NCI-H2227 (cell line): ENCODE data around the gene WWOX.

Experiments used
- DNase-seq: peaks from one replicate; lab custom pipeline; 2025; ENCODE audit not compliant: unreplicated experiment; lab: John Stamatoyannopoulos, UW

The WWOX gene

DNA sequence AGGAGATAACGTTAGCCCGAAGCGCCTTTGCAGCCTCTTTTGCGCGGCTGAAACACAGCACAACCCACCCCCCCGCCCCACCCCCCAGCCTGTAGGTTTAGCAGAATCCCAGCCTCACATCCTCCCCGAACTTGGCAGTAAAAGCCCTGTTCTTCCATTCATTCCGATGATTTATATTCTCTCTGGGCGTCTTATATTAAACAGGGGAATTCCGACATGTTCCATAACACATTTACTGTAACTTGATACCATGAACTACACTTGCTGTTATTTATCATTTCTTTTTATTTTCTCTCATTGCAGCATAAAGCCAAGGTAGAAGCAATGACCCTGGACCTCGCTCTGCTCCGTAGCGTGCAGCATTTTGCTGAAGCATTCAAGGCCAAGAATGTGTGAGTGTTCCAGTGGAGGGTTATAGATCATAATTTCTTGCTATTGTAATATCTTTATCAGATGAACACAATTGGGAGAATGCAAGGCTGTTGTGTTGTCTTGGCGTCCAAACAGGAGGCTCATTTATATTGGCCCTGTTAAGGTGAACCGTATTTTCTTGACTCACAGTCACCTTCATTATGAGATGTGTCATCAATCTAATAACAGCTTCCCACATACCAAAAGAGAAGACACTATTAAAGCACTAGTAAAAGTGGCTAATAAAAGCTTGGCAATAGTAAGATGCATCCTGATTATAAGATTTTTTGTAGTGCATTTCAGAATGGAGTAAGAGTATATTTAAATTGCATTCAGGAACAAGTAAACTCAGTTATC is 287.3 kb downstream of the WWOX start:
- DNase-seq = peak; percentile 22

GRCh38 chr16:78389009-78389498 is 289.6 kb downstream of the WWOX start:
- DNase-seq = no peak

DNA sequence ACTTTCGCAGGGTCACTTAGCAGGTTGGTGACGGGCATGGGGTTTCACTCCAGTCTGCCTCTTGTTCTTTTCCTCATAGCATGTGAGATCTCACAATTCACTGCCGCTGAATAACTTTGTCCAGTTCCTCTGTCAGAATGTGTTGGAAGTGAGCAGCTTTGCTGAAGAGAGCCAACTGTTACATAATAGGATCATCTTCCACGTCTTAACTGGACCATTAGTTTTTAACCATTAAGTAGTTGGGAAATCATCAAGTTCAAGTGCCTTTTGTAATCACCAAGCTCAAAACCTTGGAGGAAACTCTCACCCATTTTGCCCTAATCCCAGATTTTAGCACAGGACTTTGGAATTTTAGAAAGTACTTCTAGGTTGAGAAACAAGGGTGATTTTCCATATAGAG is 290.6 kb downstream of the WWOX start:
- DNase-seq = no peak

DNA sequence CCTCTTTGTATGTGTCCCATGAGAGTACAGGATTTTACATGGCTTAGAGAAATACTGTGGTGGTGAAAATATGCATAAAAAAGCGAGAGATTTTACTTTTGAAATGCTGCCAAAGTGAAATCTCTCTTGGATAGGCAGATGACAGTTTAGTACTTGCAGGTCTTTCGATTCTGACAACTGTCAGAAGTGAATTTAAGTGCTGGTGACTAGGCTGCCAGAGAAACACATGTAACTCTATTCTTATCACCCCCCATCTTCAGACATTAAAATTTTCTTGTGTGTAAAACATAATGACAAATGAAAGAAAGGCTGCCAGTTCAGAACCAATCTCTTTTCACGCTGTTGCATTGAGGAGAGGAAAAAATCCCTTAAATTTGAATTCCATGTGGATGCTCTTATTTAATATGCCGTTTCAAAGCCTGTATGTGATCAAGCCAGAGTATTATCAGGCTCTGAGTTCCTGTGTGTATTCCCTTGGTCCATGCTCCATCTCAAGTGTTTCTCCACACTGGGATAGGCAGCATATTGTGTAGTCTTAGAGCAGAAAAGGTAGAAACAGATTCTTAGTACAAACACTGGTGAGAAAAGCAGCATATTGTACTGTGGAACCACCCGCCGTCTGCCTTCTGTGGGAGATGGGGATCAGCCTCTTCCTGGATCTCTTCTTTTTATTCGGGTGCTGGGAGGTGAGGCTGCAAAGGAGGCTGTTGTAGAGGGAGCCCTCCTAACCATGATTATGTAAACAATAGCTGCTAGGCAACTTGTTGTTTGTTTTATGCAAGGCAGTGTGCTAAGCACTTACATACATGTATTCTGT is 291.3 kb downstream of the WWOX start:
- no peak for DNase-seq

DNA sequence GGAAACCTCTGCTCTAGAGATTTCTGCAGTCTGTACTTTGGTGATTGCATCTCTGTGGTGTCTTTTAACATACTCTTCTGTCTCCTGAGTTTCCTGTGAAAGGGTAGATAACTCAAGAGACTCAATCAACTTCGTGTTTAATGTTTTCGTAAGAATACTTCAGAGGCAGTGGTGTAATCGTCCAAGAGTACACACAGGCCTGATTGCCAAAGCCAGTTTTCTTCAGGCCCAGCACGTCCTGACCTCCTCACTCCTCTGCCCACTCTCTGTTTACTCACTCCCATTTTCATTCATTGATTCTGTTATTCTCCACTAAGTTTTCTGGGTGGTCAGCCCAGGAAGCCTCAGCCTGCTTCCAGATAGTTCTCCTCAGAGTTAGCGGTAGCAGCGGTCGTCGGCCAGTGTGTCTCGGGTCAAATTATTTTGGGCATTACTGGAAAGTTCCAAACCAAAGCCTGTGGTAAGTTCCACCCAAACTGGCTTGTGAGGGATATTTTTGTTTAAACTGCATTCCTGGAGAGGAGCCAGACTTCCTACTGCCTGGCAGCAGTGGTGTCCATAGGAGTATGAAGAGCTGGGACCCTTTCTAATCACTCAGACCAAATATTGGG is 293.2 kb downstream of the WWOX start:
- DNase-seq = no peak

DNA sequence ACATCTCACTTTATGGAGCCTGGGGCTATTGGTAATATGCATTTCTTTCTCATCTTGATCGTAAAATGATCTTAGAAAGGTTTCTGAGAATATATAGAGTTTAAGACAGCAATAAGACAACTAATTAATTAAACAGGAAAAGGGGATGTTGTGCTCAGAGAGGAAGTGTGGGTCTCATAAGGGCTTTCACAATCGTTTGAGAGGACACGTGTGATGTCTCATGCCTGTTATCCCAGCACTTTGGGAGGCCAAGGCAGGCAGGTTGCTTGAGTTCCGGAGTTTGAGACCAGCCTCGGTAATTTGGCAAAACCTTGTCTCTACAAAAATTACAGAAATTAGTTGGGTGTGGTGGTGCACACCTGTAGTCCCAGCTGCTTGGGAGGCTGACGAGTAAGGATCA is 295.6 kb downstream of the WWOX start:
- no peak for DNase-seq

DNA sequence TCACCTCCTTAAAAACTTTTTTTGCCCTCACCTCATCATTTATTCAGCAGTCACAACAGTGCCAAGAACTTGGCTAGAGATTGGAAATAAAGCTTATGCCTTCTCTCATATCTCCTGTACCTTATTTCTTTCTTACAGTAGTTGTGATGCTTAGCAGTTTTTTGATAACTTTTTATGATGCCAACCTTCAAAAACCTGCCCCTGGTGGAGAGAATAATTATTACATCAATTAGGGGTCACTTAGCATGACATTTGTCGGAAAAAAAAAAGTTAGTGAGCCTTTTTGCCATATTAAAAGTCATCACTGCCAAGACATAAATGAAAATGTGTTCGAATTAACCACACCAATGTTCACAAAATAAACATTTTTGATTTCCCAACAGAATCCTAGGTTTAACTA is 296.6 kb downstream of the WWOX start:
- no peak for DNase-seq

DNA sequence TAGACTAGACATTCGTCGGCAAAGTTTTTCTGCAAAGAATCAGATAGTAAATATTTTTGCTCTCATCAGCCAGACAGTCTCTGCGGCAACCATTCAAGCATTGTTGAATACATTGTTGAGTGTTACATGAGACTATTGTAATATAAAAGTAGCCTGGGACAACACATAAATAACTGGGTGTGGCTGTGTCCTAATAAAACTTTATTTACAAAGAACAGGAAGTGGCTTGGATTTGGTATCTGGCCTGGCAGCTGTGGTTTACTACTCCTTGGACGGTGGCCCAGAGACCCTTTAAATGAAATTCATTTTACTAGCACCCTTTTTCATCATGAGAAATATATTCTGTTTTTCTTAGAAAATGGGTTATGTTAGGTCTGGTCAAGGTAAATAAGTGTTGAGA is 297.2 kb downstream of the WWOX start:
- DNase-seq = no peak

GRCh38 chr16:78399384-78399783 is 299.9 kb downstream of the WWOX start:
- DNase-seq = no peak

GRCh38 chr16:78402833-78403232 is 303.4 kb downstream of the WWOX start:
- DNase-seq = no peak

- DNase-seq = no peak
Observed at GRCh38 chr16:78405040-78405439, 305.6 kb downstream of the WWOX start.

DNA sequence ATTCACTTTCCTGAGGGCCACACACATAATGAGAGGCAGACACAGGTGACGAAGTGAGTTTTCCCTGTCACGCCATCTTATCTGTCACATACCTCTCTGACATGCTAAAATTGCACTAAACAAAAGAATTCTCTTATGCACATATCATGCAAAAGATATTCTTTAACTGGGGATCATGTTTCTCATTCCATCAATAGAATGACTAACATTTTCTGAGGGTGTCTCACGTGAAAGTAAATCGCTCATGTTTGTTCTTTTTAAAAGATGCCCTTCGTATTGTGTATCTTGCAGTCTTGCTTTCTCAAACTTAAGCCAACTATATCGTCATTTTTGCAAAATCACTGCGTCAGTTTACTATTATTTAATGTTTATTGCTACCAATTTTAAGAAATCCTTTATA is 306.4 kb downstream of the WWOX start:
- DNase-seq = no peak

DNA sequence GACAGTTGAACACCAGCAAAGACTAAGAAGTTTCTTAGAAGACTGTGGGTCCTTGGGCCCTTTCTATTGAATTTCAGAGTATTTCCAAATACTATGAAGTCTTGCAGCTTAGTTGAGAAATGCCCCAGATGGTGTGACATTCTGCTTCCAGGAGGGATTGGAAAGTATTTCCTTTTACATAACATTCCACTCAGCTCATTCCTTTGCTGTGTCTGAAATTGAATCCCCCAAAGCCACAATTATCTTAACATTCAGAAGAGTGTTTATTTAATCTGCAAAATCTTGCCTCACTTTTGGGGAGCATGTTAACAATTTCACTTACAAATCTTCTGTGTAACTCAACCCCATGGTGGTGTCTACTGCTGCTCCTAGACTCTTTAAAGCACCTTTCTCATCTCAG is 307.7 kb downstream of the WWOX start:
- no peak for DNase-seq

- DNase-seq = no peak
Observed at GRCh38 chr16:78413651-78414050, 314.2 kb downstream of the WWOX start.

GRCh38 chr16:78415013-78415412 is 315.6 kb downstream of the WWOX start:
- no peak for DNase-seq

DNA sequence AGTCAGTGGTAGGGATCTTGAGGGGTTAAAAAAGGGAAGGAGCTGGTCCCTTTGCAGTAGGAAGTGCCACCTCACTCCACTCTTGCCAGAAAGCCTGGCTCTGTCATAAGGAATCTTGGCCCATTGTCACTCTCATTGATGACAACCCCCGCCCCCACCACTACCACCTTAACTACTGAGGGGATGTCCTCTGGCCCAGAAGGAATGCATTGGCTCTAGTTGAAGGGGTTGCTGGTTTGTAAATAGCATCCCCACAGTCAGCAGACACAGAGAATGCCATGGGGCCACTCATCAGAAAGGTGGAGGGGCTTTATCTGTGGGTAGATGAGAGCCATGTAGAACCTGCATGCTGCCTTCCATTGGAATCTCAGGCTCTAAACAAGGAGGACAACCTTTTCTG is 316.2 kb downstream of the WWOX start:
- no peak for DNase-seq

GRCh38 chr16:78416400-78416799 is 316.9 kb downstream of the WWOX start:
- DNase-seq = no peak

GRCh38 chr16:78421181-78421708 is 321.8 kb downstream of the WWOX start:
- DNase-seq = no peak

- no peak for DNase-seq
Observed at GRCh38 chr16:78425281-78425680, 325.8 kb downstream of the WWOX start.

DNA sequence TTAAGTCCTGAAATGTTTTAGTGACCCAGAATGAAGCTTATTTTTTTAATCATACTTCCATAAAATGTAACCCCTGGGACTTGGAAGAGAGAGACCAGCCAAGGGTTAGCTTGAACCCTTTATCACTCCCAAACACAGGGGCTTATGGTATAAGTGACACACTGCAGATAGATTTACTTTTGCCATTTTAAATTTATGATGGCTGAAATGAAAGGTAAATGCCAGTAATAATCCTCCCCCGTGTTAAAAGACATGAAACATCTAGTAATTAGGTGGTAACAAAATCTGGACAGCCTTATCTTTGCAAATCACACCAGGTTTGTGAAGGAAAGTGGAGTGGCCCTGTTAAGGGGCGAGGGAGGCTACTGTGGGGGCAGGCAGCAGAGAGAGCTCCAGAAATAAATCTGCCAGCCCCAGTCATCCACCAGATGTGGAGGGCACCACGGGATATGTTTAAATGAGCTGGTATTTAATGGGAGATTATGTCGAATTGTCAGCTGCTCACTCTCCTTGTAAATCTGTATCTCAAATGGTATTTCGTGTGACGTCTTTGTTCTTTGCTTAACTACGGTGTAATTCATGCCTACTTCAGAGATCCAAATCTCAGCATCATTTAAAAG is 326.5 kb downstream of the WWOX start:
- DNase-seq = no peak

- DNase-seq = no peak
Observed at GRCh38 chr16:78428193-78428592, 328.7 kb downstream of the WWOX start.
